Upper lobe of left lung (tissue), 6 donors: Measurements from ENCODE around the gene PACS1. TPM values are rescaled to one million over a fixed set of nuclear protein-coding genes. Genes with fewer than 3 reads are reported as not detected.
A peak's percentile ranks its signal among the peaks of the same experiment; 100 is the strongest.

Experiments
- ATAC-seq, 2 donors: fragments of 200-7000 bp; cut with Tn5 transposase; one replicate each; pipeline ENCODE4 v1.9.1; 2022; ENCODE audit warnings: mild to moderate bottlenecking in 2 of 2, moderate library complexity in 2 of 2; ENCODE audit not compliant: low FRiP score in 2 of 2
- DNase-seq, 2 donors: peaks; one replicate each; pipeline ENCODE4 v3.0.0-alpha.2; 2019 to 2020
- H3K27ac ChIP-seq, 4 donors: fragments of 200-600 bp; sonication (generic); one replicate each; pipeline ENCODE4 v1.5.1; 2016 to 2019
- H3K27me3 ChIP-seq, 4 donors: fragments of 200-600 bp; sonication (generic); one replicate each; pipeline ENCODE4 v1.5.1; 2017 to 2019
- H3K36me3 ChIP-seq, 4 donors: fragments of 200-600 bp; sonication (generic); one replicate each; pipeline ENCODE4 v1.5.1; 2016 to 2019
- H3K4me1 ChIP-seq, 4 donors: fragments of 200-600 bp; sonication (generic); one replicate each; pipeline ENCODE4 v1.5.1; 2018 to 2019
- H3K4me3 ChIP-seq, 4 donors: fragments of 200-600 bp; sonication (generic); one replicate each; pipeline ENCODE4 v1.5.1; 2017 to 2019; ENCODE audit warnings: mild to moderate bottlenecking in 2 of 4, moderate library complexity in 1 of 4
- H3K9me3 ChIP-seq, 4 donors: fragments of 200-600 bp; sonication (generic); one replicate each; pipeline ENCODE4 v1.5.1; 2018 to 2019
- EP300 ChIP-seq, 4 donors: sonication (generic); formaldehyde crosslinking; IDR thresholded peaks; one replicate each; pipeline ENCODE4 v1.5.1; 2017; ENCODE audit warnings: antibody characterized with exemption in 4 of 4, control low read depth in 2 of 4
- POLR2A ChIP-seq, 4 donors: fragments of 450-650 bp; IDR thresholded peaks; one replicate each; pipeline ENCODE4 v1.5.1; 2016 to 2017; ENCODE audit warnings: antibody characterized with exemption in 4 of 4, mild to moderate bottlenecking in 2 of 4
- POLR2AphosphoS5 ChIP-seq, 2 donors: sonication (generic); formaldehyde crosslinking; IDR thresholded peaks; one replicate each; pipeline ENCODE4 v1.5.1; 2017; ENCODE audit warnings: antibody characterized with exemption in 2 of 2
- WGBS, 2 donors: methylation state at CpG; one replicate each; pipeline ENCODE4 v1.1.5; 2017 to 2018; 5-methylcytosine and 5-hydroxymethylcytosine counted together
- total RNA-seq, 6 donors: library from RNA; depleted of rRNA in 4 of 6; stranded (reverse); fragments of >200 nt in 4 of 6; gene quantifications; one replicate each; pipeline versions ENCODE4 v1.1.0 to v1.2.1, GENCODE V29; 2016 to 2021
- TF ChIP-seq, protein P1 (sequence below), 6 experiments: fragments of 450-650 bp in 4 of 6; fragments of 200-600 bp in 2 of 6; sonication (generic) in 2 of 6; IDR thresholded peaks; one replicate each; pipeline ENCODE4 v1.5.1; 2016 to 2019; ENCODE audit warnings: antibody characterized with exemption in 6 of 6
- donor health status: DM: no; HTN: no; CAD: no; lungs with moderate emphysema.
- donor health status: DM: no; HTN: yes; CAD: no; lungs with severe emphysema.

Gene PACS1
- total RNA-seq, 6 donors from 2014 or later = 39.8 to 123 (median 51.1) TPM

DNA sequence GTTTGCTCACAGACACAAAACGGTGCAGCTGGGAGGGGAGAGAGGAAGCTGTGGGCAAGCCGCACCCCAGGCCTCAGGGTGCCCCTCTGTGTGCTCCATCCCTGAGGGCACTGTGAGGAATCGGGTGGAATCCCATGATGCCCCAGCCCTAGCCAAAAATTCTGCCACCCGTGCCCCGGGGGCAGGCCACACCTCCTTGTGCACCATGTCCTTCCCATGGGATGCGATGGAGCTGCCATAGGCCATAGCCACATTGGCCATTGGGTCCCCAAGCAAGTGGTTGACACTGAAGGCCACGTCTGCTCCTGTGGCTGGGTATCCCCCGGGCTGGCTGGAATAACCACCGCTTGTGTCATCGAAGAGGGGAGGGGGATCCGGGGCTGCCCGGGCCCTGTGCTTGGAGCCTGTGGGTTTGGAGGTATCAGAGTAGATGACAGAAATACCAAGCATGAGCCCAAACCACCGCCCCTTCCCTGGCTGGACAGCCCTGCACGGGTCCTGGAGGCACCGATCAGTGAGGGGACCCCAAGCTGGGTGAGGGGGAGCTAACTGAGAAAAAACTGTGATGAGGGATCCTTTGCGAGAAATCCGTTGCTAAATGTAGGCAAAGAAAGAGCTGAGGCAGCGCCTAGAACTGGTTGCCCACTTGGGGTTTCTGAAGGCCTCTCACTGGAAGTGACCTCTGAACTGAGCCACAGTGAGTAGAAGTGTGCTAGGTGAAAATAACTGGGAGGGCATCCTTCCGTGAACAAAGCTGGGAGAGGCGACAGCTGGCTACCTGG, 218.0 kb downstream of the PACS1 start:
- Histone ChIP-seq H3K4me3 (peak overlapping the region; percentile 65 to 94 (median 77)), H3K27me3 (peaks cover 0 to 14% (median 9%) of the 10 kb centered on the region in 4 donors), H3K27ac (peak overlapping the region; percentile 90 to 94 (median 94)), H3K4me1 (peaks cover 23 to 45% (median 27%) of the 10 kb centered on the region in 4 donors), H3K9me3 (no peaks in the 10 kb centered on the region), H3K36me3 (peaks cover 0 to 26% (median 9%) of the 10 kb centered on the region in 4 donors)
- TF ChIP-seq, protein P1, sequence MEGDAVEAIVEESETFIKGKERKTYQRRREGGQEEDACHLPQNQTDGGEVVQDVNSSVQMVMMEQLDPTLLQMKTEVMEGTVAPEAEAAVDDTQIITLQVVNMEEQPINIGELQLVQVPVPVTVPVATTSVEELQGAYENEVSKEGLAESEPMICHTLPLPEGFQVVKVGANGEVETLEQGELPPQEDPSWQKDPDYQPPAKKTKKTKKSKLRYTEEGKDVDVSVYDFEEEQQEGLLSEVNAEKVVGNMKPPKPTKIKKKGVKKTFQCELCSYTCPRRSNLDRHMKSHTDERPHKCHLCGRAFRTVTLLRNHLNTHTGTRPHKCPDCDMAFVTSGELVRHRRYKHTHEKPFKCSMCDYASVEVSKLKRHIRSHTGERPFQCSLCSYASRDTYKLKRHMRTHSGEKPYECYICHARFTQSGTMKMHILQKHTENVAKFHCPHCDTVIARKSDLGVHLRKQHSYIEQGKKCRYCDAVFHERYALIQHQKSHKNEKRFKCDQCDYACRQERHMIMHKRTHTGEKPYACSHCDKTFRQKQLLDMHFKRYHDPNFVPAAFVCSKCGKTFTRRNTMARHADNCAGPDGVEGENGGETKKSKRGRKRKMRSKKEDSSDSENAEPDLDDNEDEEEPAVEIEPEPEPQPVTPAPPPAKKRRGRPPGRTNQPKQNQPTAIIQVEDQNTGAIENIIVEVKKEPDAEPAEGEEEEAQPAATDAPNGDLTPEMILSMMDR (IDR thresholded peaks at IDR 0.05) = no peak
- TF ChIP-seq POLR2A (IDR thresholded peaks at IDR 0.05) = no peak
- no peak for TF ChIP-seq POLR2AphosphoS5 (IDR thresholded peaks at IDR 0.05)
- no peak for TF ChIP-seq EP300 (IDR thresholded peaks at IDR 0.05)
- DNase-seq = peak in 1 of 2 donors; percentile 59
- no peak for ATAC-seq
- 20 to 44% methylated on average over 12 to 20 of the region's 20 CpGs for WGBS, 2 donors

DNA sequence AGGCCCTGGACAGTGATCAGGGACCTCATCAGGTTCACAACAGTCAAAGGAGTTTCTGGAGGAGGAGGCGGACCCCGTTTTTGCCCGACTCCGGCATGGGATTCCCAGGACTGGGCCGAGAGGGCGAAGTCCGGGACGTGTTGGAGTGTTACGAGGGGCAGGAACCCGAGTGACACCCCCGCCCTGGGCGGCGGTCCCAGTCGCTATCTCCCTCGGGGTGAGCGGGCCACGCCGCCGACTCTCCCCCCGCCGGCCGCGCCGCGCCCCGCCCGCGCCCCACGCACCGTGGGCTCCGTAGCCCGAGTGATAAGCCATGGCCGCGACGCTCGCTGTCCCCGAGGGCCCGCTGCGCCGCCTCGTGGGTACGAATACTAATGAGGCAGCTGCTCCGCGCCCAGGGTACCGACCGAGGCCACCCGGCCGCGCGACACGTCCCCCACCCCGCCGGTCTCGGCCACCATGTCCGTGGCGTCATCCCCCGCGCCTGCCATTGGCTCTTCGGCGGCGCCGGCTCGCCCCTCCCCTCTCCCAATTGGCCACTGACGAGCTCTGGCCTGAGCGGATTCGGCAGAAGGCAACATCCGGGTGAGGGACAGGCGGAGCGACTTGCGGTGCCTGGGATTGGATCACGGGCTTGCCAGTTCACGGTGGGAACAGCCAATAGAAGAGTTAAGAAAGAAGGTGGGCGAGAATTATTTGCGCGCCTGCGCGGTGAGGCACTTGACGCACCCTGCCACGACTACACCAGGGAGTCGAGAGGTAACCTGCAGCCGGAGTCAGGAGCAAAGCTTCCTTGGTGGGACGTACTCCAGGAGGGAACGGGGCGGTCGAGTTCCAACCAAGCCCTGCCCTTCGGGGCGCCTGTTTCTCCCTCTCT, 218.8 kb downstream of the PACS1 start, which contains the start of gene YIF1A:
TSS of gene YIF1A (minus strand) at position 473 of the 877 bp plus-strand sequence. CDS start at position 315, 158 bp downstream.
- Histone ChIP-seq H3K27ac (peak within 1 kb of the TSS; percentile 90 to 94 (median 94)), H3K27me3 (peaks cover 0 to 21% (median 9%) of the 10 kb centered on the region in 4 donors), H3K4me1 (peaks cover 23 to 45% (median 27%) of the 10 kb centered on the region in 4 donors), H3K36me3 (peaks cover 0 to 24% (median 6%) of the 10 kb centered on the region in 4 donors), H3K9me3 (no peaks in the 10 kb centered on the region), H3K4me3 (peak within 1 kb of the TSS; percentile 65 to 94 (median 77))
- WGBS, 2 donors = 0% methylated on average over 21 to 32 of the region's 87 CpGs
- DNase-seq = peak; percentile 98 to 99
- peak; percentile 97 to 98 for ATAC-seq
- peak in 1 of 4 donors; percentile 63 for TF ChIP-seq EP300 (IDR thresholded peaks at IDR 0.05)
- TF ChIP-seq POLR2AphosphoS5 (IDR thresholded peaks at IDR 0.05) = peak; percentile 96 to 97
- TF ChIP-seq, protein P1 (IDR thresholded peaks at IDR 0.05) = peak in 2 of 6 experiments; percentile 11 to 38
- TF ChIP-seq POLR2A (IDR thresholded peaks at IDR 0.05) = peak in 3 of 4 donors; percentile 72 to 96 (median 91)

DNA sequence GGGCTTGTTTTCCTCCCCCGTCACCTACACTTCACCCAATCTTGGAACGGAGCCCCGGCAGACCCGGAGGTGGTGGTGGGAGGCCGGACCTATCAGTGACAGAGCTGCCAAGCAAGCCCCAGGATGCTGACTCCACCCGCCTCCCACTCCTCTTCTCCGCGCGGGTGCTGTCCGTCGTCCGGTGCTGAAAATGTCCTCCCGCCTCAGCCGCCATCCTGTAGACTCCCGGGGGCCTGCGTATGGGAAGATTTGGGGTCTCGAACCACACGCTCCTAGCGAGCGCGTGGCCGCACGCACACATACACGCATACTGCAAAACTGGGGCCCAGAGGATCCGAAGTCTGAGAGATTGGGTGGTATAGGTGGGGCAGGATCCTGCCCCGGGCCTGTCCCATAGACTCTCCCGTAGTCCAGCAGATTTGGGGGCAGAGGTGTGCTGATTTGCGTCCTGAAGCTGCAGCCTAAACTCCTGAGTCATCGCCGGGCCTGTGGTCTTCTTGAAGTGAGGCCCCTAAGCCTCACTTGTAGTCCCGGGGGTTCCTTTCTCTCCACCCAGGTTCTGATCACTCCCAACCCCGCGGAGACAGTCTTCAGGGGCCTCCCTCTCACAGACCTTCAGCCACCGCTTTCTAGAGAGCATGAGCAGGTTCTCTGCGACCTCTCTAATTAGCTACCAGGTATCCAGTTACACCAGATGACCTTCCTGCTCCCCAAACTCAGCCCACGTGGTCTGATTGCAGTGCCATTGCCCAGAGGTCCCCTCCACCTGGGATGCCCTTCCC, 219.7 kb downstream of the PACS1 start:
- peaks cover 0 to 29% (median 9%) of the 10 kb centered on the region in 4 donors for H3K27me3 ChIP-seq
- DNase-seq (peak; percentile 71 to 90), ATAC-seq (peak; percentile 72 to 77)
- H3K4me1 ChIP-seq = peaks cover 23 to 45% (median 27%) of the 10 kb centered on the region in 4 donors
- peak overlapping the region; percentile 90 to 94 (median 94) for H3K27ac ChIP-seq
- H3K4me3 ChIP-seq = peak overlapping the region; percentile 43 to 94 (median 77)
- no peaks in the 10 kb centered on the region for H3K9me3 ChIP-seq
- peaks cover 0 to 16% (median 3%) of the 10 kb centered on the region in 4 donors for H3K36me3 ChIP-seq
- 6 to 18% methylated on average over 22 to 34 of the region's 36 CpGs for WGBS, 2 donors
- TF ChIP-seq, protein P1 (IDR thresholded peaks at IDR 0.05) = no peak
- TF ChIP-seq POLR2AphosphoS5 (IDR thresholded peaks at IDR 0.05) = no peak
- TF ChIP-seq EP300 (IDR thresholded peaks at IDR 0.05) = no peak

DNA sequence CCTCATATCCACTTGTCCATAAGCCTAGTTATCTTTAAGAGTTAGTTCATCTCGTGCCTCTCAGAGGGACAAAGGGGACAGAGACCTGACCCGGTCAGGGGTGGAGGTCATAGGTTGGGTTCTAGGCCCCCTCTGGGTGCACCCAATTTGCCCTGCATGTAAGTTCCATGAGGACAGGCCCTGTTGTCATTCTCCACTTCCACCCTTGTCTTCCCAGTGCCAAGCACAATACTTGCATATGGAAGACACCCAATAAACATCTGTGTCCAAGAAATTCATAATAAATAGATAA, 220.2 kb downstream of the PACS1 start:
- H3K27ac ChIP-seq = no peak overlapping the region
- 64 to 74% methylated on average over 2 of the region's 2 CpGs for WGBS, 2 donors

More for the DNA sequence above, 220.2 kb downstream of the PACS1 start:
- Histone ChIP-seq H3K9me3 (no peaks in the 10 kb centered on the region), H3K36me3 (peaks cover 0 to 11% (median 3%) of the 10 kb centered on the region in 4 donors), H3K4me1 (peaks cover 23 to 45% (median 27%) of the 10 kb centered on the region in 4 donors), H3K27me3 (peaks cover 0 to 34% (median 9%) of the 10 kb centered on the region in 4 donors), H3K4me3 (peak overlapping the region in 1 of 4 donors; percentile 79)
- no peak for TF ChIP-seq POLR2A (IDR thresholded peaks at IDR 0.05)
- TF ChIP-seq, protein P1 (IDR thresholded peaks at IDR 0.05) = no peak
- DNase-seq = no peak
- no peak for ATAC-seq
